OCI-LY3 (cell line): ENCODE measurements around the gene ETV6.

Experiments used
- H2AFZ ChIP-seq: fragments of 200-600, 300-600 bp; shearing (Covaris generic); 2 replicates; pipeline ENCODE4 v1.6.0; 2014; ENCODE audit warnings: antibody characterized with exemption, low read depth, low read length
- H3K27ac ChIP-seq: fragments of 200-600, 300-600 bp; sonication (generic); 2 replicates; pipeline ENCODE4 v1.5.1; 2014; ENCODE audit warnings: mild to moderate bottlenecking, low read length, moderate library complexity, mixed read lengths
- H3K27me3 ChIP-seq: fragments of 200-600, 300-600 bp; sonication (generic); 2 replicates; pipeline ENCODE4 v1.6.1; 2014; ENCODE audit warnings: low read depth, low read length, mixed read lengths
- H3K36me3 ChIP-seq: fragments of 200-600, 300-600 bp; sonication (generic); replicated peaks from 2 replicates; pipeline ENCODE3; 2014; ENCODE audit warnings: low read depth, low read length, mixed read lengths
- H3K4me1 ChIP-seq: fragments of 300-600, 200-600 bp; sonication (generic); 2 replicates; pipeline ENCODE4 v1.6.1; 2014; ENCODE audit warnings: low read length, mixed read lengths
- H3K4me2 ChIP-seq: fragments of 200-600, 300-600 bp; sonication (generic); 2 replicates; pipeline ENCODE4 v1.6.1; 2014; ENCODE audit warnings: low read length, mixed read lengths
- H3K4me3 ChIP-seq: fragments of 300-600, 200-600 bp; sonication (generic); 2 replicates; pipeline ENCODE4 v1.5.1; 2014; ENCODE audit warnings: antibody characterized with exemption, mild to moderate bottlenecking, low read length, moderate library complexity
- H3K79me2 ChIP-seq: fragments of 300-600, 200-600 bp; shearing (Covaris generic); 2 replicates; pipeline ENCODE4 v1.6.1; 2014; ENCODE audit warnings: mild to moderate bottlenecking, low read length, mixed read lengths
- H3K9ac ChIP-seq: fragments of 300-600, 200-600 bp; shearing (Covaris generic); 2 replicates; pipeline ENCODE4 v1.6.0; 2014; ENCODE audit warnings: mild to moderate bottlenecking, low read length, moderate library complexity
- H3K9me3 ChIP-seq: fragments of 200-600, 300-600 bp; shearing (Covaris generic); 2 replicates; pipeline ENCODE4 v1.6.1; 2014; ENCODE audit warnings: low read length, mixed read lengths; ENCODE audit not compliant: insufficient read depth
- H4K20me1 ChIP-seq: fragments of 200-600, 300-600 bp; sonication (generic); 2 replicates; pipeline ENCODE4 v1.6.1; 2016; ENCODE audit warnings: low read length, mixed read lengths; ENCODE audit not compliant: insufficient read depth
- EZH2phosphoT487 ChIP-seq: fragments of 200-600 bp; shearing (Covaris generic); IDR thresholded peaks from 2 replicates; pipeline ENCODE4 v1.6.1; 2018; ENCODE audit warnings: antibody characterized with exemption, mixed run types, low read depth
- TF ChIP-seq, protein P1 (sequence below): fragments of 200-600, 300-600 bp; sonication (generic); IDR thresholded peaks from 2 replicates; pipeline ENCODE4 v1.5.1; 2014; ENCODE audit warnings: antibody characterized with exemption, low read length, low read depth

The ETV6 gene

DNA sequence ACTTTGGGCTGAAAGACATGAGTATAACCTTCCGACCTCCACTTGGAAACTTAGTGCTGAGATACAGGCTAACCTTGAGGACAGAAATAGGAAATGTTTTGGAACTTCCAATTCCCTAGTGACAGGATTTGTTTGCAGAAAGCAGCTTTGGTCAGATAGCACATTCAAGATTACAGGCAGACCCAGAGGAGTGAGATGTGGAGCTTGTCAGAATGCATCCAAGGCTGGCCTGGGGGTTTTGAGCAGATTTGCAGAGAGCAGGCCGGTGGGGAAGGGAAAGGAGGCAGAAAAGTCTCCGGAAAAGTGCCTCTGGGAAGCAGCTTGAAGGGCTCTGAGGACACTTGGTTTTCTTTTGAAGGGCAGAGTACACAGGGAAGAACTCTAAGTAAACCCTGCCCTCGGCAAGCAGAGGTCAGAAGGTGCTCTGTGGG is 180.3 kb downstream of the ETV6 start:
- peak overlapping the region; percentile 91 for H3K4me2 ChIP-seq
- H3K4me3 ChIP-seq = peak overlapping the region; percentile 28; the same call in 1 of the 2 replicates
- no peaks in the 10 kb centered on the region for H3K9me3 ChIP-seq
- no peaks in the 10 kb centered on the region for H3K27me3 ChIP-seq
- TF ChIP-seq, protein P1, sequence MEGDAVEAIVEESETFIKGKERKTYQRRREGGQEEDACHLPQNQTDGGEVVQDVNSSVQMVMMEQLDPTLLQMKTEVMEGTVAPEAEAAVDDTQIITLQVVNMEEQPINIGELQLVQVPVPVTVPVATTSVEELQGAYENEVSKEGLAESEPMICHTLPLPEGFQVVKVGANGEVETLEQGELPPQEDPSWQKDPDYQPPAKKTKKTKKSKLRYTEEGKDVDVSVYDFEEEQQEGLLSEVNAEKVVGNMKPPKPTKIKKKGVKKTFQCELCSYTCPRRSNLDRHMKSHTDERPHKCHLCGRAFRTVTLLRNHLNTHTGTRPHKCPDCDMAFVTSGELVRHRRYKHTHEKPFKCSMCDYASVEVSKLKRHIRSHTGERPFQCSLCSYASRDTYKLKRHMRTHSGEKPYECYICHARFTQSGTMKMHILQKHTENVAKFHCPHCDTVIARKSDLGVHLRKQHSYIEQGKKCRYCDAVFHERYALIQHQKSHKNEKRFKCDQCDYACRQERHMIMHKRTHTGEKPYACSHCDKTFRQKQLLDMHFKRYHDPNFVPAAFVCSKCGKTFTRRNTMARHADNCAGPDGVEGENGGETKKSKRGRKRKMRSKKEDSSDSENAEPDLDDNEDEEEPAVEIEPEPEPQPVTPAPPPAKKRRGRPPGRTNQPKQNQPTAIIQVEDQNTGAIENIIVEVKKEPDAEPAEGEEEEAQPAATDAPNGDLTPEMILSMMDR = no peak
- H3K9ac ChIP-seq = peak overlapping the region; percentile 89
- H3K4me1 ChIP-seq = peaks cover 100% of the 10 kb centered on the region
- peaks cover 83% of the 10 kb centered on the region for H3K79me2 ChIP-seq
- H3K27ac ChIP-seq = peak overlapping the region; percentile 97
- H4K20me1 ChIP-seq = no peaks in the 10 kb centered on the region
- no peaks in the 10 kb centered on the region for H3K36me3 ChIP-seq
- no peak overlapping the region for H2AFZ ChIP-seq

DNA sequence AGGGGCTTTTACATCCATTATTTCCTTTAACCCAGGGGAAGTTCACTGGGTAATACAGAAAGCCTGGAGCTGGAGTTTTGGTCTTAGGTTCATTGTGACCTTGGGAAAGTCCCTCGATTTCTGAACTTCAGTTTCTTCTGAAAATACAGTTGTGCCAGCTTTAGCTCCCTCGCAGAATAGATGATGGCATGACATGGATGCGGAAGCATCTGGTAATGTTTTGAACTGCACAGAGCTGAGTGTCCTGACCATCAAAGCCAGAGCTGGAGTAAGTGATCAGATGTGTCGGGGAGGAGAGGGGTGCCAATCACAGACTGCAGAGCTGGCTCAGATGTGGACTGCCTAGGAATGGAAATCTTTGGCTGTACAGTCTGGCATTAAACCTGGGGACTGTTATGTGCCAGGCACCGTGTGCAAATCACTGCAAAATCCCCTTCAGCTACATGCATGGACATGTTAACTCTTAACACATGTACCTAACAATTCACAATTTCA is 180.9 kb downstream of the ETV6 start:
- Histone ChIP-seq H3K4me3 (peak overlapping the region; percentile 28; the same call in 1 of the 2 replicates), H3K9ac (peak overlapping the region; percentile 89), H2AFZ (no peak overlapping the region), H4K20me1 (no peaks in the 10 kb centered on the region), H3K36me3 (no peaks in the 10 kb centered on the region), H3K27me3 (no peaks in the 10 kb centered on the region), H3K4me1 (peaks cover 100% of the 10 kb centered on the region), H3K79me2 (peaks cover 83% of the 10 kb centered on the region), H3K9me3 (no peaks in the 10 kb centered on the region), H3K27ac (peak overlapping the region; percentile 97), H3K4me2 (peak overlapping the region; percentile 91)
- no peak for TF ChIP-seq EZH2phosphoT487
- TF ChIP-seq, protein P1 = no peak

DNA sequence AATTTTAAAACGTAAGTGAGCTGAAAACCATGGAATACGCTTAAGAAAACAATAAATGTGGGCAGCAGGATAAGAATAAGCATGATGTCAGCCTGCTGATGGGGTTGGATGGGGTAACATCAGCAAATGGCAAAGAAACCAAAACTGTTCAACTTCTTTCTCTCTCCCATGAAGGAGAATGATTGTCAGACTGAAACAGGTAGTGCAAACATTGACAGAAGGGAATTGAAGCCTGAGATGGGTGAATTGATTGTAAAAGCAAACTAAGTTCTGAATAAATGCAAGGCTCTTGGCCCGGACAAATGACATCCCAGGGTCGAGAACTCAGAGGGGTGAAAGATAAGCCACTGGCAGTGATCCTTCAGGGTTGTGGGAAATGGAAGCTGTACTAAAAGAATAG is 182.6 kb downstream of the ETV6 start:
- Histone ChIP-seq H3K9me3 (no peaks in the 10 kb centered on the region), H3K79me2 (peaks cover 69% of the 10 kb centered on the region), H3K4me1 (peaks cover 96% of the 10 kb centered on the region), H3K4me3 (peak overlapping the region; percentile 34; the same call in 1 of the 2 replicates), H3K4me2 (peak overlapping the region; percentile 64), H4K20me1 (no peaks in the 10 kb centered on the region), H2AFZ (no peak overlapping the region), H3K27me3 (no peaks in the 10 kb centered on the region), H3K27ac (peak overlapping the region; percentile 97), H3K36me3 (no peaks in the 10 kb centered on the region), H3K9ac (peak overlapping the region; percentile 89)
- TF ChIP-seq, protein P1 = no peak
- no peak for TF ChIP-seq EZH2phosphoT487

DNA sequence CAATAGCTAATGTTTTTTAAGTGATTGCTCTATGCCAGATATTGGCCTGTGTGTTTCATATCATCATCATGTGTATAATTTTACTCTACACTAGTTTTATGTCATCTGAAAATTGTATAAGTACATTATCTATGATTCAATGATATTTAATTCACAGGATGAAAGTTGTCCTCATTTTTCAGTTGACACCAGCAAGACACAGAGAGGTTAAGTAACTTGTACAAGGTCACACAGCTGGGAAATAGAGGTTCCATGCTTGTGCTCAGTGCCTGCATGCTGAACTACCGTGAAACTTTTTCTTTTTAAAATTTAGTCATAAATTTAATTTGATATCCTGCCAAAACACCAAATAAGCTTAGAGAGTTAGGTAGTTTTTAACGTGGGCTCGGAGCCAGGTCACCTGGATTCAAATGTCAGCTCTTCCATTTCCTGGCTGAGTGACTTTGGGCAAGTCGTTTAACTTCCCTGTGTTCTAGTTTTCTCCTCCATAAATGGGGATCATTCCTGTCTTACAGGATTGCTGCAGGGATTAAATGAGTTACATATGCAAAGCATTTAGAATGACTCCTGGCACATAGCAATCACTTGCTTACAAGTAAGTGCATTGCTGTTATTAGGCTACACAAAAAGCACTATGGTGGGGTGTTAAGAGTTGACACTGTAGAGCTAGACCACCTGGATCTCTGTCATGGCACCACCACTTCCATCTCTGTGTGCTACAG is 183.9 kb downstream of the ETV6 start:
- peak overlapping the region; percentile 97 for H3K27ac ChIP-seq
- H3K79me2 ChIP-seq = peaks cover 67% of the 10 kb centered on the region
- TF ChIP-seq, protein P1 = no peak
- no peak for TF ChIP-seq EZH2phosphoT487
- H3K4me2 ChIP-seq = peak overlapping the region; percentile 64
- H3K36me3 ChIP-seq = peaks cover 5% of the 10 kb centered on the region
- H2AFZ ChIP-seq = no peak overlapping the region
- no peaks in the 10 kb centered on the region for H4K20me1 ChIP-seq
- peaks cover 96% of the 10 kb centered on the region for H3K4me1 ChIP-seq
- no peak overlapping the region for H3K4me3 ChIP-seq
- H3K9ac ChIP-seq = peak overlapping the region; percentile 89
- H3K27me3 ChIP-seq = no peaks in the 10 kb centered on the region
- no peaks in the 10 kb centered on the region for H3K9me3 ChIP-seq
